ENCODE measurements around the gene ERAP2. TPM values are rescaled to one million over a fixed set of nuclear protein-coding genes. Genes with fewer than 3 reads are reported as not detected.

ERAP2 gene
- total RNA-seq, 1 experiment from 2014 or later = 15.5 TPM

- BruUV-seq (replicated peaks) = no TSS peak
- Histone ChIP-seq H3K36me3 (ENCODE audit: control insufficient read depth, insufficient read depth, low read length) (no peaks in the 10 kb centered on the region; the same call in 1 of the 2 replicates), H3K4me3 (ENCODE audit: low read depth in 2 of 2, low read length in 2 of 2) (no peak overlapping the region), H3K9me3 (ENCODE audit: control insufficient read depth, insufficient read depth, low read depth, low read length) (no peaks in the 10 kb centered on the region), H3K27ac (ENCODE audit: low read length) (no peak overlapping the region), H3K27me3 (ENCODE audit: control insufficient read depth, insufficient read depth, low read length) (no peaks in the 10 kb centered on the region), H3K4me1 (ENCODE audit: control insufficient read depth, insufficient read depth, low read length) (peaks cover 9% of the 10 kb centered on the region; the same call in 1 of the 2 replicates)
- ChIA-PET CTCF (no interaction called here), POLR2A (interaction anchor here (0.5 kb wide), 1 partner anchor 63 kb away, joined by 10 read pairs; no protein-coding TSS in a partner anchor)
- DNase-seq (ENCODE audit: low read depth, low spot score) = no peak
- no peak for ATAC-seq
- in situ Hi-C loops (cut with HindIII; ENCODE audit: low pct_unique_long_range_greater_than_20kb, low sequenced_read_pairs) (no loop called here), intact Hi-C loops (cut with micrococcal nuclease; ENCODE audit: unreplicated experiment) (loop anchor here (2.0 to 10.0 kb wide), 3 partner anchors 64 to 121 kb away; partner anchors contain the start of gene LNPEP)
- no peak for TF ChIP-seq POLR2AphosphoS5 (IDR thresholded peaks at IDR 0.05; ENCODE audit: low read depth, low read length)
- TF ChIP-seq CTCF (IDR thresholded peaks at IDR 0.05) = no peak
- no peak for TF ChIP-seq TCF7L2 (IDR thresholded peaks at IDR 0.05; ENCODE audit: low read depth, low read length)
- TF ChIP-seq SIN3A (IDR thresholded peaks at IDR 0.05; ENCODE audit: borderline replicate concordance, insufficient read depth, low read depth, low read length) = no peak
- TF ChIP-seq REST (IDR thresholded peaks at IDR 0.05; ENCODE audit: insufficient read depth in 1 of 2, low read depth in 2 of 2, low read length in 1 of 2) = no peak
These were observed 2.9 kb upstream of the ERAP2 start for GRCh38 chr5:96873449-96873848.

GRCh38 chr5:96874631-96875030 is 1.7 kb upstream of the ERAP2 start:
- no peak for ATAC-seq
- Histone ChIP-seq H3K36me3 (ENCODE audit: control insufficient read depth, insufficient read depth, low read length) (no peaks in the 10 kb centered on the region; the same call in 1 of the 2 replicates), H3K4me1 (ENCODE audit: control insufficient read depth, insufficient read depth, low read length) (peaks cover 9% of the 10 kb centered on the region; the same call in 1 of the 2 replicates), H3K9me3 (ENCODE audit: control insufficient read depth, insufficient read depth, low read depth, low read length) (no peaks in the 10 kb centered on the region), H3K27me3 (ENCODE audit: control insufficient read depth, insufficient read depth, low read length) (no peaks in the 10 kb centered on the region), H3K4me3 (ENCODE audit: low read depth in 2 of 2, low read length in 2 of 2) (no peak overlapping the region), H3K27ac (ENCODE audit: low read length) (no peak overlapping the region; the same call in 1 of the 2 replicates)
- no TSS peak for BruUV-seq (replicated peaks)
- ChIA-PET POLR2A (interaction anchor here (0.6 kb wide), 1 partner anchor 190 kb away, joined by 6 read pairs; no protein-coding TSS in a partner anchor), CTCF (interaction anchor here (0.9 kb wide), 1 partner anchor 61 kb away, joined by 3 read pairs; the partner anchor contains the start of gene LNPEP)
- intact Hi-C loops (cut with micrococcal nuclease; ENCODE audit: unreplicated experiment) (loop anchor here (5.0 to 10.0 kb wide), 2 partner anchors 63 to 120 kb away; partner anchors contain the start of gene LNPEP), in situ Hi-C loops (cut with HindIII; ENCODE audit: low pct_unique_long_range_greater_than_20kb, low sequenced_read_pairs) (no loop called here)
- DNase-seq (ENCODE audit: low read depth, low spot score) = no peak
- TF ChIP-seq SIN3A (IDR thresholded peaks at IDR 0.05; ENCODE audit: borderline replicate concordance, insufficient read depth, low read depth, low read length) (no peak), CTCF (IDR thresholded peaks at IDR 0.05) (no peak), REST (IDR thresholded peaks at IDR 0.05; ENCODE audit: insufficient read depth in 1 of 2, low read depth in 2 of 2, low read length in 1 of 2) (no peak), POLR2AphosphoS5 (IDR thresholded peaks at IDR 0.05; ENCODE audit: low read depth, low read length) (no peak), TCF7L2 (IDR thresholded peaks at IDR 0.05; ENCODE audit: low read depth, low read length) (no peak)
